IMR-90 (cell line): ENCODE results near the gene ZNF136. TPM values are rescaled to one million over a fixed set of nuclear protein-coding genes. Genes with fewer than 3 reads are reported as not detected.

Experiments
- ATAC-seq: fragments of 200-7000 bp; cut with Tn5 transposase; 2 replicates; pipeline ENCODE4 v1.9.1; 2020; ENCODE audit warnings: low read depth, mild to moderate bottlenecking, moderate library complexity
- BruUV-seq: library from RNA; stranded (reverse); fragments of 400-500 nt; replicated peaks from 2 replicates; lab custom pipeline; 2021; lab: Mats Ljungman, UMichigan
- CTCF ChIA-PET: fragments of 300-600 bp; formaldehyde crosslinking; extraction: SDS; loops from one replicate; lab custom pipeline; 2021; ENCODE audit warnings: antibody characterized with exemption; lab: Yijun Ruan, JAX
- POLR2A ChIA-PET: fragments of 300-600 bp; sonication (Branson Sonifier 250); formaldehyde crosslinking; loops from one replicate; lab custom pipeline; 2022; ENCODE audit warnings: antibody characterized with exemption; ENCODE audit not compliant: unreplicated experiment; lab: Charles Lee
- DNase-seq: peaks from one replicate; pipeline ENCODE4 v3.0.0; 2013
- H2AFZ ChIP-seq: replicated peaks from 2 replicates; pipeline ENCODE3; 2013; ENCODE audit warnings: low read length, mild to moderate bottlenecking; ENCODE audit not compliant: poor library complexity
- H2AK5ac ChIP-seq: 2 replicates; pipeline ENCODE4 v1.6.1; 2013; ENCODE audit warnings: low read depth, low read length, inconsistent platforms
- H2AK9ac ChIP-seq: replicated peaks from 2 replicates; pipeline ENCODE3; 2013; ENCODE audit warnings: mild to moderate bottlenecking, low read depth, low read length, moderate library complexity; ENCODE audit not compliant: poor library complexity
- H2BK120ac ChIP-seq: 2 replicates; pipeline ENCODE4 v1.6.1; 2013; ENCODE audit warnings: low read depth, low read length, inconsistent platforms
- H2BK15ac ChIP-seq: 3 replicates; pipeline ENCODE4 v1.6.1; 2013; ENCODE audit warnings: low read depth, low read length, inconsistent platforms
- H2BK20ac ChIP-seq: 2 replicates; pipeline ENCODE4 v1.6.1; 2013; ENCODE audit warnings: low read depth, mild to moderate bottlenecking, inconsistent platforms, low read length, moderate library complexity
- H2BK5ac ChIP-seq: 2 replicates; pipeline ENCODE4 v1.6.1; 2013; ENCODE audit warnings: mild to moderate bottlenecking, low read depth, low read length, inconsistent platforms; ENCODE audit not compliant: poor library complexity, severe bottlenecking
- H3K14ac ChIP-seq: replicated peaks from 2 replicates; pipeline ENCODE4 v1.6.1; 2013; ENCODE audit warnings: low read depth, low read length, inconsistent platforms
- H3K18ac ChIP-seq: 2 replicates; pipeline ENCODE4 v1.6.1; 2013; ENCODE audit warnings: low read depth, low read length, control low read depth
- H3K23ac ChIP-seq: 2 replicates; pipeline ENCODE4 v1.6.1; 2013; ENCODE audit warnings: low read depth, low read length, inconsistent platforms
- H3K27ac ChIP-seq: 2 replicates; pipeline ENCODE4 v1.5.1; 2013; ENCODE audit warnings: mild to moderate bottlenecking, control low read depth, low read length; ENCODE audit not compliant: insufficient read depth
- H3K27me3 ChIP-seq: 2 replicates; pipeline ENCODE4 v1.6.1; 2013; ENCODE audit warnings: low read length; ENCODE audit not compliant: control insufficient read depth, insufficient read depth
- H3K36me3 ChIP-seq: 2 replicates; pipeline ENCODE4 v1.6.1; 2013; ENCODE audit warnings: low read length, mixed read lengths; ENCODE audit not compliant: control insufficient read depth, insufficient read depth
- H3K4ac ChIP-seq: 2 replicates; pipeline ENCODE4 v1.6.1; 2013; ENCODE audit warnings: low read depth, low read length, inconsistent platforms
- H3K4me1 ChIP-seq: 2 replicates; pipeline ENCODE4 v1.6.1; 2013; ENCODE audit warnings: low read length, mixed read lengths; ENCODE audit not compliant: control insufficient read depth, insufficient read depth
- H3K4me2 ChIP-seq: 2 replicates; pipeline ENCODE4 v1.6.1; 2013; ENCODE audit warnings: low read depth, mild to moderate bottlenecking, control low read depth, low read length, moderate library complexity
- H3K4me3 ChIP-seq: 2 replicates; pipeline ENCODE4 v1.5.1; 2013; ENCODE audit warnings: low read depth, mild to moderate bottlenecking, control low read depth, low read length, moderate library complexity; ENCODE audit not compliant: insufficient read depth
- H3K56ac ChIP-seq: 2 replicates; pipeline ENCODE4 v1.6.1; 2013; ENCODE audit warnings: low read length, inconsistent platforms; ENCODE audit not compliant: insufficient read depth; ENCODE audit errors: extremely low read depth
- H3K79me1 ChIP-seq, 2 experiments: 2 replicates each; pipeline ENCODE4 v1.6.1; 2013; ENCODE audit warnings: low read length in 2 of 2, inconsistent platforms in 1 of 2, low read depth in 1 of 2
- H3K9ac ChIP-seq: 2 replicates; pipeline ENCODE4 v1.6.1; 2013; ENCODE audit warnings: low read depth, low read length, control low read depth
- H3K9me1 ChIP-seq: 2 replicates; pipeline ENCODE4 v1.6.1; 2013; ENCODE audit warnings: low read length, inconsistent platforms; ENCODE audit not compliant: insufficient read depth
- H3K9me3 ChIP-seq: 2 replicates; pipeline ENCODE4 v1.6.1; 2013; ENCODE audit warnings: low read length; ENCODE audit not compliant: control insufficient read depth, insufficient read depth
- H4K20me1 ChIP-seq: 2 replicates; pipeline ENCODE4 v1.6.1; 2013; ENCODE audit warnings: low read length, inconsistent platforms; ENCODE audit not compliant: insufficient read depth
- H4K5ac ChIP-seq: 2 replicates; pipeline ENCODE4 v1.6.1; 2013; ENCODE audit warnings: mild to moderate bottlenecking, low read depth, low read length, control low read depth
- H4K8ac ChIP-seq, 2 experiments: 2 replicates each; pipeline ENCODE4 v1.6.1; 2013; ENCODE audit warnings: low read depth in 2 of 2, low read length in 2 of 2, control low read depth in 1 of 2, inconsistent platforms in 1 of 2
- H4K91ac ChIP-seq: 2 replicates; pipeline ENCODE4 v1.6.1; 2013; ENCODE audit warnings: low read depth, low read length, inconsistent platforms; ENCODE audit not compliant: insufficient read depth
- BHLHE40 ChIP-seq: fragments of 150-350 bp; IDR thresholded peaks from 2 replicates; pipeline ENCODE4 v1.6.1; 2016; ENCODE audit warnings: mild to moderate bottlenecking, low read depth, low read length
- CEBPB ChIP-seq: IDR thresholded peaks from 2 replicates; pipeline ENCODE4 v1.6.1; 2012; ENCODE audit warnings: low read depth, low read length, improper control_type of control experiment
- CHD1 ChIP-seq: IDR thresholded peaks from 2 replicates; pipeline ENCODE4 v1.6.1; 2012; ENCODE audit warnings: low read depth, low read length, improper control_type of control experiment
- FOS ChIP-seq: fragments of 150-350 bp; IDR thresholded peaks from 2 replicates; pipeline ENCODE4 v1.6.1; 2016; ENCODE audit warnings: low read depth, low read length
- MAFK ChIP-seq: IDR thresholded peaks from 2 replicates; pipeline ENCODE4 v1.6.1; 2012; ENCODE audit warnings: low read depth, low read length, improper control_type of control experiment
- MAZ ChIP-seq: IDR thresholded peaks from 2 replicates; pipeline ENCODE4 v1.6.1; 2012; ENCODE audit warnings: low read depth, mild to moderate bottlenecking, low read length, improper control_type of control experiment, moderate library complexity, borderline replicate concordance
- MXI1 ChIP-seq: IDR thresholded peaks from 2 replicates; pipeline ENCODE4 v1.6.1; 2012; ENCODE audit warnings: low read depth, mild to moderate bottlenecking, low read length, moderate library complexity, borderline replicate concordance
- NFE2L2 ChIP-seq: fragments of 150-350 bp; IDR thresholded peaks from 2 replicates; pipeline ENCODE4 v1.6.1; 2016; ENCODE audit warnings: low read depth, mild to moderate bottlenecking, low read length
- POLR2A ChIP-seq: IDR thresholded peaks from 2 replicates; pipeline ENCODE4 v1.6.1; 2012; ENCODE audit warnings: mild to moderate bottlenecking, low read depth, low read length
- RAD21 ChIP-seq: IDR thresholded peaks from 2 replicates; pipeline ENCODE4 v1.6.1; 2012; ENCODE audit warnings: low read length, improper control_type of control experiment
- RCOR1 ChIP-seq: IDR thresholded peaks from 2 replicates; pipeline ENCODE4 v1.6.1; 2012; ENCODE audit warnings: mild to moderate bottlenecking, low read length, improper control_type of control experiment; ENCODE audit not compliant: insufficient replicate concordance
- RFX5 ChIP-seq: IDR thresholded peaks from 2 replicates; pipeline ENCODE4 v1.8.0; 2012; ENCODE audit warnings: low read depth, mild to moderate bottlenecking, low read length, moderate library complexity
- SMC3 ChIP-seq: fragments of 150-350 bp; IDR thresholded peaks from 2 replicates; pipeline ENCODE4 v1.6.1; 2016; ENCODE audit warnings: low read depth, mild to moderate bottlenecking, antibody characterized with exemption, low read length, moderate library complexity
- WGBS, 2 experiments: methylation state at CpG; one replicate each; pipeline versions ENCODE4 v1.1.5 to v1.1.7; 2013; ENCODE audit warnings: missing lambda C conversion rate in 2 of 2; ENCODE audit not compliant: insufficient read length in 1 of 2; ENCODE audit errors: extremely low coverage in 2 of 2; 5-methylcytosine and 5-hydroxymethylcytosine counted together
- dilution Hi-C: fragments of 300-500 bp; cut with HindIII; formaldehyde crosslinking; loops from one replicate; pipeline ENCODE4 v1.14.3; 2018; ENCODE audit warnings: low sequenced_read_pairs; ENCODE audit not compliant: unreplicated experiment
- in situ Hi-C: fragments of 300-500 bp; cut with MboI; formaldehyde crosslinking; loops from 3 replicates; pipeline ENCODE4 v1.14.3; 2019; ENCODE audit warnings: low sequenced_read_pairs, inconsistent platforms, mixed read lengths
- intact Hi-C: fragments of 100-400 bp; cut with micrococcal nuclease; formaldehyde crosslinking; loops from 2 replicates; pipeline ENCODE4 v1.10.0; 2022
- polyA plus RNA-seq, 3 experiments: library from polyadenylated mRNA; depleted of rRNA; stranded (reverse); fragments of >200 nt; gene quantifications; 2 replicates each; pipeline ENCODE4 v1.2.3, GENCODE V29; 2012; ENCODE audit warnings: low replicate concordance in 1 of 3
- total RNA-seq: library from RNA; depleted of rRNA; stranded (reverse); fragments of >200 nt; gene quantifications from 2 replicates; pipeline ENCODE4 v1.2.3, GENCODE V29; 2012
- TF ChIP-seq, protein P1 (sequence below): conservative IDR thresholded peaks from 2 replicates; pipeline ENCODE4 v1.5.1; 2012; ENCODE audit warnings: mild to moderate bottlenecking, low read depth, low read length, improper control_type of control experiment
- TF ChIP-seq, protein P2 (sequence below): fragments of 150-350 bp; IDR thresholded peaks from 2 replicates; pipeline ENCODE4 v1.6.1; 2017; ENCODE audit warnings: mild to moderate bottlenecking, antibody characterized with exemption, low read length, low read depth

Gene ZNF136
- total and polyA plus RNA-seq, 2 of the 4 experiments (the other 2 are of a cell fraction), result 1.9 to 6.8 TPM

DNA sequence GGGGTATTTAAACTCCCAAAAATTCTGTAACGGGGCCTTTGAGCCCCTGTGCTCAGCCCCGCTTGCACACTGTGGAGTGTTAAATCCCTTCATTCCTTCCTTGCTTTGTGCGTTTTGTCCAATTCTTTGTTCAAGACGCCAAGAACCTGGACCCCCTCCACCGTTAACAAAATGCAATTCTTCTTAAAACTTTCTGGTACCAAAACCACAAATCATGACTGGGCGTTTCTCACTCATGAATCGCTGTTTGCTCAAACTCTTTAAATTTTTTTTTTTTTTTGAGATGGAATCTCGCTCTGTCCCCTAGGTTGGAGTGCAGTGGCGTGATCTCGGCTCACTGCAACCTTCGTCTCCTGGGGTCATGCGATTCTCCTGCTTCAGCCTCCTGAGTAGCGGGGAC is 23.6 kb upstream of the ZNF136 start:
- no peak overlapping the region for H2BK5ac ChIP-seq
- peak overlapping the region; percentile 96 for H3K4me3 ChIP-seq
- H4K8ac ChIP-seq, result 0 out of 4 replicates have a peak overlapping the region, but pooled peaks of 1 of the 2 experiments have one; percentile 37
- H3K18ac ChIP-seq, result no peak overlapping the region; the same call in 1 of the 2 replicates
- in situ Hi-C loops, result no loop called here
- ChIA-PET CTCF (interaction anchor here (2.4 kb wide), 1 partner anchor 80 kb away, joined by 22 read pairs; no protein-coding TSS in a partner anchor), POLR2A (interaction anchor here (0.8 kb wide), 1 partner anchor 11 kb away, joined by 3 read pairs; no protein-coding TSS in a partner anchor)
- H3K27ac ChIP-seq, result peak overlapping the region; percentile 82; the same call in 1 of the 2 replicates
- peak overlapping the region; percentile 7; the same call in 1 of the 2 replicates for H3K56ac ChIP-seq
- intact Hi-C loops, result no loop called here
- no TSS peak for BruUV-seq
- peaks cover 19% of the 10 kb centered on the region for H3K9me3 ChIP-seq
- H3K9ac ChIP-seq, result peak overlapping the region; percentile 71
- H3K27me3 ChIP-seq, result no peaks in the 10 kb centered on the region
- H3K4ac ChIP-seq, result no peak overlapping the region
- H2AFZ ChIP-seq, result no peak overlapping the region
- no peak overlapping the region for H4K91ac ChIP-seq
- peaks cover 28% of the 10 kb centered on the region for H3K36me3 ChIP-seq
- dilution Hi-C loops, result no loop called here
- 0 out of 2 replicates have a peak overlapping the region, but pooled peaks have one; percentile 30 for H3K14ac ChIP-seq
- H2BK15ac ChIP-seq, result no peak overlapping the region
- H2AK5ac ChIP-seq, result no peak overlapping the region
- H2BK20ac ChIP-seq, result no peak overlapping the region
- peaks cover 16 to 21% of the 10 kb centered on the region in 2 experiments for H3K79me1 ChIP-seq
- 0 out of 2 replicates have a peak overlapping the region, but pooled peaks have one; percentile 25 for H3K23ac ChIP-seq
- H2BK120ac ChIP-seq, result no peak overlapping the region
- peak overlapping the region; percentile 86 for H3K4me2 ChIP-seq
- H3K9me1 ChIP-seq, result no peaks in the 10 kb centered on the region
- H4K20me1 ChIP-seq, result 0 out of 2 replicates have a peak, but pooled peaks cover 2% of the 10 kb centered on the region
- H2AK9ac ChIP-seq, result no peak overlapping the region
- peaks cover 3% of the 10 kb centered on the region; the same call in 1 of the 2 replicates for H3K4me1 ChIP-seq
- ATAC-seq (peak; percentile 1; the same call in 1 of the 2 replicates), DNase-seq (peak; percentile 8)
- WGBS, 2 experiments, result 41% methylated on average over 3 of the region's 13 CpGs; no CpG with 5 or more reads in 1 of the 2 experiments
- H4K5ac ChIP-seq, result no peak overlapping the region
- TF ChIP-seq MAZ (no peak), RFX5 (no peak), MAFK (0 out of 2 replicates have a peak, but pooled peaks have one; percentile 8), BHLHE40 (no peak), SMC3 (no peak), NFE2L2 (peak; percentile 71), CEBPB (no peak), FOS (no peak), RCOR1 (no peak), CHD1 (no peak), POLR2A (no peak), MXI1 (no peak), RAD21 (no peak)
- TF ChIP-seq, protein P1, sequence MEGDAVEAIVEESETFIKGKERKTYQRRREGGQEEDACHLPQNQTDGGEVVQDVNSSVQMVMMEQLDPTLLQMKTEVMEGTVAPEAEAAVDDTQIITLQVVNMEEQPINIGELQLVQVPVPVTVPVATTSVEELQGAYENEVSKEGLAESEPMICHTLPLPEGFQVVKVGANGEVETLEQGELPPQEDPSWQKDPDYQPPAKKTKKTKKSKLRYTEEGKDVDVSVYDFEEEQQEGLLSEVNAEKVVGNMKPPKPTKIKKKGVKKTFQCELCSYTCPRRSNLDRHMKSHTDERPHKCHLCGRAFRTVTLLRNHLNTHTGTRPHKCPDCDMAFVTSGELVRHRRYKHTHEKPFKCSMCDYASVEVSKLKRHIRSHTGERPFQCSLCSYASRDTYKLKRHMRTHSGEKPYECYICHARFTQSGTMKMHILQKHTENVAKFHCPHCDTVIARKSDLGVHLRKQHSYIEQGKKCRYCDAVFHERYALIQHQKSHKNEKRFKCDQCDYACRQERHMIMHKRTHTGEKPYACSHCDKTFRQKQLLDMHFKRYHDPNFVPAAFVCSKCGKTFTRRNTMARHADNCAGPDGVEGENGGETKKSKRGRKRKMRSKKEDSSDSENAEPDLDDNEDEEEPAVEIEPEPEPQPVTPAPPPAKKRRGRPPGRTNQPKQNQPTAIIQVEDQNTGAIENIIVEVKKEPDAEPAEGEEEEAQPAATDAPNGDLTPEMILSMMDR, result no peak
- TF ChIP-seq, protein P2, sequence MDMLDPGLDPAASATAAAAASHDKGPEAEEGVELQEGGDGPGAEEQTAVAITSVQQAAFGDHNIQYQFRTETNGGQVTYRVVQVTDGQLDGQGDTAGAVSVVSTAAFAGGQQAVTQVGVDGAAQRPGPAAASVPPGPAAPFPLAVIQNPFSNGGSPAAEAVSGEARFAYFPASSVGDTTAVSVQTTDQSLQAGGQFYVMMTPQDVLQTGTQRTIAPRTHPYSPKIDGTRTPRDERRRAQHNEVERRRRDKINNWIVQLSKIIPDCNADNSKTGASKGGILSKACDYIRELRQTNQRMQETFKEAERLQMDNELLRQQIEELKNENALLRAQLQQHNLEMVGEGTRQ, result no peak
